Liver (tissue), 3 donors: ENCODE results near the gene CORO2A.

Source experiments
- ATF3 ChIP-seq: IDR thresholded peaks from 2 replicates; pipeline ENCODE4 v1.6.1; 2016; ENCODE audit warnings: antibody characterized with exemption
- CTCF ChIP-seq: fragments of 150-350 bp; IDR thresholded peaks from 2 replicates; pipeline ENCODE4 v1.5.1; 2017; ENCODE audit warnings: improper control_type of control experiment, low read depth, low read length; ENCODE audit not compliant: missing input control
- GABPA ChIP-seq, 2 donors: IDR thresholded peaks in 1 of 2; conservative IDR thresholded peaks in 1 of 2; 2 replicates each; pipeline ENCODE4 v1.6.1; 2016; ENCODE audit warnings: antibody characterized with exemption in 2 of 2, mild to moderate bottlenecking in 1 of 2, moderate library complexity in 1 of 2
- HNF4G ChIP-seq: IDR thresholded peaks from 2 replicates; pipeline ENCODE4 v1.6.1; 2016; ENCODE audit warnings: antibody characterized with exemption
- REST ChIP-seq: IDR thresholded peaks from 2 replicates; pipeline ENCODE4 v1.6.1; 2016; ENCODE audit warnings: antibody characterized with exemption, mild to moderate bottlenecking
- SP1 ChIP-seq: IDR thresholded peaks from 2 replicates; pipeline ENCODE4 v1.6.1; 2018; ENCODE audit warnings: antibody characterized with exemption, mild to moderate bottlenecking
- TAF1 ChIP-seq: conservative IDR thresholded peaks from 2 replicates; pipeline ENCODE4 v1.6.1; 2016; ENCODE audit warnings: antibody characterized with exemption, mild to moderate bottlenecking
- TF ChIP-seq, protein P1 (sequence below): IDR thresholded peaks from 2 replicates; pipeline ENCODE4 v1.6.1; 2016; ENCODE audit warnings: antibody characterized with exemption
- donor health status: healthy.
- donor health status: healthy.

DNA sequence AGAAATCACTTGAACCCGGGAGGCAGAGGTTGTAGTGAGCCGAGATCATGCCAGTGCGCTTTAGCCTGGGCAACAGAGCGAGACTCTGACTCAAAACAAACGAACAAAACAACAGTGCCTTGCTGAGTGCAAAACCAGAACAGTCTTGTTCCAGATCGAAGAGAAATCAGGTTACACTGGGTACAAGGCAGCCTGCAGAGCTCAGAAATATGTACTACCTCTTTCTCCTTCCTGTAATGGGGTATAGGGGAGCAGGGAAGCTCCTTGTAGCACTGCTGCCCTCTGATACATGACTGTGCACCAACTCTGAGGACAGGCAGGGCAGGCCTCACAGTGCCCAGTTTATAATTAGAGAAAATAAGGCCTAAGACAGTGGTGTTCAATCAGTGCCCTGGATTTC lies 38.4 kb upstream of the CORO2A start:
- no peak for TF ChIP-seq CTCF
- TF ChIP-seq TAF1: no peak
- TF ChIP-seq, protein P1, sequence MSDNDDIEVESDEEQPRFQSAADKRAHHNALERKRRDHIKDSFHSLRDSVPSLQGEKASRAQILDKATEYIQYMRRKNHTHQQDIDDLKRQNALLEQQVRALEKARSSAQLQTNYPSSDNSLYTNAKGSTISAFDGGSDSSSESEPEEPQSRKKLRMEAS: no peak
- no peak for TF ChIP-seq HNF4G
- TF ChIP-seq ATF3: no peak
- TF ChIP-seq REST: no peak
- no peak for TF ChIP-seq GABPA (IDR thresholded peaks at IDR 0.05 in 1 of 2, conservative IDR thresholded peaks at IDR 0.05 in 1 of 2)
- no peak for TF ChIP-seq SP1
